Stromal cell of bone marrow (primary cell): ENCODE measurements around the gene RAD21L1.
"Not testable (repeated sequence)": the region's sequence is repeated elsewhere in the genome, so short reads cannot be mapped to it uniquely, and the experiment has no call there.

Source experiments
- DNase-seq: peaks from one replicate; pipeline ENCODE4 v3.0.0-alpha.2; 2012; ENCODE audit warnings: low read depth

RAD21L1 gene

DNA sequence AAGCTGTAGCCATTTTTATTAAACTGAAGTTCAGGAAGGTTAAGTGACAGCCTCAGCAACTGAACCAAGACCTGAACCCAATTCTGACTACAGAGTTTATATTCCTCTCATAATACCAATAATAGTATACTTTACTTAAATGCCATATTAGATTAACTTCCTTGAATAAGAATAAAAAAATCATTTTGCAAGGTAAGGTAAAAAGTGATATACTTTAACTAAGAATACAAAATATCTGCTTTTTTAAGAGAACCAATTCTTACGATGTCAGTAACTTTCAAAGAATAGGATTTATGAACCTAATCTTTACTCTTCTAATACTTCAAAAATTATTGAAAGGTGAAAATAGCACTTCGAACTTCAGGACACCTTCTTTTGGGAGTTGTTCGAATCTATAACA lies 3.7 kb downstream of the RAD21L1 start:
- DNase-seq = no peak

DNA sequence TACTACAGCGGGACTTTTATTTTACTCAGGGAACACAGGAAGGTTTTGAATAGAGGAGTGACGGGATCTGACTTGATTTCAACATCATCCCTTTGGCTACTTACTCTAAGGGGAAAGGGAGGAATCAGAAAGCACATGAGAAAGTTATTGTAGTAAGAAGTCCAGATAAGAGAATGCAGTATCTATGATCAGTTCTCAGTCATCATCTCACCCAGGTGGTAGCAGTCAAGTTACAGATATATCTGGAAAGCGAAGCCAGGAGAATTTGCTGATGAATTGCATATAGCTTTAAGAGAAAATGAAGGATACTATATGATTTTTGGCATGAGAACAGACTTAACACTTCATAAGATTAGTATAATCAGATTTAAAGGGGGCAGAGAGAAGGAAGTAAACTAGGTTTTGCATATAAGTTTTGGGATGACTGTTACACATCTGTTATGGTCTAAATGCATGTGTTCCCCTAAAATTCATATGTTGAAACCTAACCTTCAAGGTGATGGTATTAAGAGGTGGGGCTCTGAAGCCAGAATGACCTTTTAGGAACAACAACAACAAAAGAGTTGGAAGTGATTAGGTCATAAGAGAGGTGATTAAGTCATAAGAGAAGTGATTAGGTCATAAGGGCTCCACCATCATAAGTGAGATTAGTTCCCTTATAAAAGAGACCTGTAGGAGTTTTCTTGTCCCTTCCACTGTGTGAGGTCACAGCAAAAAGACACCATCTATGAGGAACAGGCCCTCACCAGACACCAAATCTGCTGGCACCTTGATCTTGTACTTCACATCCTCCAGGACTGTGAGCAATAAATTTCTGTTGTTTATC lies 6.7 kb downstream of the RAD21L1 start:
- no peak for DNase-seq

DNA sequence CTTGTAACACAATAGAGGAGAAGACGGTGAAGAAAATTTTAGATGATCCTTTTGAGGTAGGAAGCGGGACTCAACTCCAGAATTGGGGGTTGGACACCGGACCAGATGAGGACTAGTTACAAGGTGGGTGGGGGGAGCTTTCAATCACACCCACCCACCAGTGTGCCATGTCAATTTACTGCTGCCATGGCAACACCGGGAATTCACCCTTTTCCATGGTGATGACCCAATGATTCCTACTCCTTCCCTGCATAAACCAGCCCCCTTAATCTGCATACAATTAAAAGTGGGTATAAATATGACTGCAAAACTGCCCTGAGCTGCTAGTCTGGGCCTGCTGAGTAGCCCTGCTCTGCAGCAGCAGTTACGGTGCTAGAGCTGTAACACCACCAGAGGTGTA lies 14.7 kb downstream of the RAD21L1 start:
- DNase-seq = no peak

DNA sequence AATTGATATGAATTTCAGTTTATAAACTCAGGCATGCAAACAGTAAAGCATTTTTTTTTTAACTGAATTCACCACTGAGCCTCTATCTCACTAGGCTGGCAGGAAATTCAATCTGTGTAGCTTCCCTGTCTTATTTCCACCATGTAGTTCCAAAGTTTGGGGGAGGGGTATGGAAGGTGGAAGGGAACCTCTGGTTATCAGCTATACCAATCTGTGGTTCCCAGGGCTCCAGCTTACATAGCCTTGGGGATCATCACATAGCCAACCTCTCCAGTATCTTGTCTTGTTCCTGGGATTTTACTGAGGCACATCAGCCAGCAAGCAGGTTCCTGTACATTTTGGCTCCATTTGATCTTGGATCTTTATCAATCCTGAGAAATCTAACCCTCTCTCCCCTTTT lies 15.6 kb downstream of the RAD21L1 start:
- DNase-seq = no peak

DNA sequence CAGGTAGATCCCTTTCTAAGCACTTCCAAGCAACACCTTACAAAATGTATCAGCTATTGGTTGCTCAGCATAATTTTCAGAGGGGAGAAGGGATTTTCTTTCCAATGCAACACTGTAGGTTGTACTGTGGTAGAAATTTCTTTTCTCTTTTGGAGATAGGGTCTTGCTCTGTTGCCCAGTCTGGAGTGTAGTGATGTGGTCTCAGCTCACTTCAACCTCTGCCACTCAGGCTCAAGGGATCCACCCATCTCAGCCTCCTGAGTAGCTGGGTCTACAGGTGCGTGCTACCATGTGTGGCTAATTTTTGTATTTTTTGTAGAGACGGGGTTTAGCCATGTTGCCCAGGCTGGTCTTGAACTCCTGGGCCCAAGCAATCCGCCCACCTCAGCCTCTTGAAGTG lies 16.3 kb downstream of the RAD21L1 start:
- no peak for DNase-seq

DNA sequence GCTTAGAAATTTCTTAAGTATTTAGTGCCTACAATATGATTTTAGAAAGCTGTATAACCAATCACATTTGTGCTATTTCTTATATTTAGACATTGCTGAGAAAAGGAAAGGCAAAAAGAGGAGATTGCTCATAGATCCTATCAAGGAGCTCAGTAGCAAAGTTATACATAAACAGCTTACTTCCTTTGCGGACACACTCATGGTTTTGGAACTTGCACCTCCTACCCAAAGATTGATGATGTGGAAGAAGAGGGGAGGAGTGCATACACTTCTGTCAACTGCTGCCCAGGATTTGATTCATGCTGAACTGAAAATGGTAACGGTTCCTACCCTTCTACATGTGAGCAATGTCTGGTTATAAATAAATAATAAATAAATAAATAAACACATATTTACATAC lies 16.7 kb downstream of the RAD21L1 start:
- DNase-seq = peak; percentile 44

DNA sequence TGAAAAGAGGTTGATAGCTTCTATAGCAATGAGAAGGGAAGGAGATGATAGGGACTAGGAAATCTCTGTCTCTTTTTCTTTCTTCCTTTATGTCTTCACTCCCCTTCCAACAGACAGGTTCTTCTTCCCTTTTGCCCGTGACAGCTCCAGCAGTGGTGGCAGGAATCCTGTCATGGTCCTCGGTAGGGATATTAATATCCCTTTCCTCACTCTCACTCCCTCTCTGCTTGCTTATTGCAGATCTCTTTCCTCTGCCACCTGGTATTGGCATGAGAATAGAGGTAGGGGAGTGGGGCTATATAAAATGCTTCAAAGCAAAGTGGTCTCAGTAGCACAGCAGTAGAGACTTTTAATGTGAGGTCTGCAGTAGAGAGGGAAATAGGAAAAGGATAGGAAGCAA lies 19.7 kb downstream of the RAD21L1 start:
- DNase-seq = no peak

DNA sequence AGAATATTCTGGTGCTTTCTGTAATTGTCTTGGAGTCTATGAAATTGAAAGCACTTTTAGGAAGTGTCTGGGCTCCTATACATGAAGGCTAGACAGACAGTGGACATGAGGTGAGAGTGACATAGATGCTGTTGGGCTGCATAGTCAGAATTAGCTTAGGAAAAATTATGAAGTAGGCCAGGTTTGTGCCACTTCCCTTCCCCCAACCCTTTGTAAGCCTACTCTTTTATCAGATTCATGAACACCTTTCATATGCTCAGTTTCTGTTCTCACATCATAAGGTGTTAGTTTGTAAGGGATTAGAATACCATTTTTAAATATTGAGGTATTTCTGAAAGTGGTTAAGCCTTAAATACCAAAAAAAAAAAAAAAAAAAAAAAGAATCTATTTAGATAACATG lies 21.8 kb downstream of the RAD21L1 start:
- no peak for DNase-seq

DNA sequence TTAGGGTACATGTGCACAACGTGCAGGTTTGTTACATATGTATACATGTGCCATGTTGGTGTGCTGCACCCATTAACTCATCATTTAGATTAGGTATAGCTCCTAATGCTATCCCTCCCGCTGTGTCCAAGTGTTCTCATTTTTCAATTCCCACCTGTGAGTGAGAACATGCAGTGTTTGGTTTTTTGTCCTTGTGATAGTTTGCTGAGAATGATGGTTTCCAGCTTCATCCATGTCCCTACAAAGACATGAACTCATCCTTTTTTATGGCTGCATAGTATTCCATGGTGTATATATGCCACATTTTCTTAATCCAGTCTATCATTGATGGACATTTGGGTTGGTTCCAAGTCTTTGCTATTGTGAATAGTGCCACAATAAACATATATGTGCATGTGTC lies 24.4 kb downstream of the RAD21L1 start:
- not testable (repeated sequence) for DNase-seq

DNA sequence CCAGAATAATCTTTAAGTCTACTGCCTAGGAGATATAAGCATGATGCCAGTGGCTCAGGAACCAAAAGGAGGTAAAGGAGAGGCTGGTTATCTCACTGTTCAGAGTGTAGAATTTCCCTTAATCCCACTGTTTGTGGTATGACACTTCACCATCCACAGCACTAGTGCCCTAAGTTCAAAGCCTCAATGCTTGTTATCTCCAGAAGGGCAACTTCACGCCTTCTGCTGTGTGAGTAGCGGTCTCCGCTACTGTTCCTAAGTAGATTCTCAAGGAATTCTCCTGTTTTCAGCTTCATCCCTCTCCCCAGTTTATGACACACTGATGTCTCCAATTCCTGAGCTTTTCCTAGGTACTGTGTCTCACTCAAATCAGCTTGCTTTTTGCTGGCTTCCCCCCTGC lies 26.6 kb downstream of the RAD21L1 start:
- DNase-seq = no peak

DNA sequence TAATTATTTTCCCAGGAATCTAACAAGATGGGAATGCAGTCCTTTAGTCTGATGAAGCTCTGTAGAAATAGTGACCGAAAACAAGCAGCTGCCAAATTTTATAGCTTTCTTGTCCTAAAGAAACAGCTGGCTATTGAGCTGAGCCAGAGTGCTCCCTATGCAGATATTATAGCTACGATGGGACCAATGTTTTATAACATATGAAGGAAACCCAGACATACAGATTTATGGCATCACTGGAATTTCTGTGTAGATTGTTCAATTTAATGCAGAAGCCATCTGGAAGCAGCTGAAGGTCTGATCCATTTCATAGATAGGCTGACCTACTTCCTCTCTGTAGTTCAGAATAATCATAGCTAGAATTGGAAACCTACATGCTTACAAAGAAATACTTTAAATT lies 28.4 kb downstream of the RAD21L1 start:
- DNase-seq = no peak

DNA sequence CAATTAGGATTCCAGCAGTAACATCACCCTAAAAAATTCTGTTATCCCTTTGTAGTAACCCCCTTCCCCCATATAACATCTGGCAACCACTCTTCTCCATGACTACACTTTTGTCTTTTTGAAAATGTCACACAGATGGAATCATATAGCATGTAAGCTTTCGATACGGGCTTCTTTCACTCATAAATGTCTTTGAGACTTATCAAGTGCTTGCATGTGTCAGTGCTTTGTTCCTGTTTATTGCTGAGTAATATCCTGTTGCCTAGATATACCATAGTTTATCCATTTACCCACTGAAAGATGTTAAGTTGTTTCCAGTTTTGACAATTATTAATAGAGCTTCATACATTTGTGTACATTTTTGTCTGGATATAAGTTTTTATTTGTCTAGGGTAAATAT lies 29.8 kb downstream of the RAD21L1 start:
- DNase-seq = no peak

DNA sequence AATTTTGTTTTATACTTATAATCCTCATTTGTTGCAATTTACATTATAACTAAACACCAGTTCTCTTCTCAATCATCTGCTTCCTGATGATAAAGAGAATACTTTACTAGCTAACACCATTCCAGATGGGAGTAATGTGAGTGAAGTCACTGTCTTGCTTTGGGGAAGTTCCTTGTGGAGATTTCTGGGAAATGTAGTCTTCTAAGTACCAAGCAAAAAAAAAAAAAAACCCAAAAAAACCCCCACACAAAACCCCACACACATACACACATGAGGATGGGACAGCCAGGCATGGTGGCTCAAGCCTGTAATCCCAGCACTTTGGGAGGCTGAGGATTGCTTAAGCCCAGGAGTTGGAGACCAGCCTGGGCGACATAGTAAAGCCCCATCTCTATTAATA lies 38.0 kb downstream of the RAD21L1 start:
- no peak for DNase-seq

DNA sequence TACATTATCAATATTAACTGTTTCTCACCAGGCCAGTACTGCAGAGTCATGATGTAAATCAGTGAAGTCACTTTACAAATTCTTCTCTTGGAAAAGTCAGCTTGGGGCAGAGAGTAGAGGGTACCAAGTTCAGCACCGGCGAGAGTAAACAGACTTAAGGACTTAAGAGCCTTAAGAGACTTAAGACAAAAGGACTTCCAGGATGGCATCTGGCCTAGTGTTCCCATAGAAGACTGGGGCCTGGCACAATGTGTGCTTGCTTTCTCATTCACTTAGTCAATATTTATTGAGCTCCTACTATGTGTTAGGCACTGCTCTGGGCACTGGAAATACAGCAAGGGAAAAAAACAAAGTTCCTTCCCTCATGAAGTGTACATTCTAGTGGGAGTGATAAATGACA lies 38.9 kb downstream of the RAD21L1 start:
- no peak for DNase-seq

DNA sequence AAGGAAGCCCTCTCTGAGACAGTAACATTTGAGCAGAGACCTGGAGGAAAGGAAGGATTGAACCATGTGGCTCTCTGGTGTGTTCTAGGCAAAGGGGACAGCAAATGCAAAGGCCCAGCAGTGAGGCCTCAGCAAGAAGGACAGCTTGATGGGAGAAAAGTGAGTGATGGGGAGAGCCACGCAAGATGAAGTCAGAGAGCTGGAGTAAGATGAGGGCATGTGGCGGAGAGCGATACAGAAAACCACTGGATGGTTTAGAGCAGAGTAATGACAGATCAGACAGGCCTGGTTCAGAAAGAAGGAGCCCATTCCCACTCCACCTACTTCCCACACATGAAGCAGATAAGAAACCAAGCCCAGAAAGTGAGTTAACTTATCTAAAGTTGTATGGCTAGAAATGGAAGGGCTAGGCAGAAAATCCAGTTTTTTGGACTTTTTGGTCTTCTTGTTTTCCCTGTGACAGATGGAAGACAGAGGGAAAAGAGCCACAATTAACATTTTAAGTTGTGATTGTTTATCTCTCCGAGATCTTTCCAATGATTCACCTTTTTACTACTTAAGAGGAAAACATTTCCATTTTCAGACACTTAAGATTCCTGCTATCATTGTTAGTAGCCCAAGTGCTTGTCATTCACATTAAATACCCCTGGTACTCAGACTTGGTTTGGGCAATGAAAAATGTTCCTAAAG lies 39.5 kb downstream of the RAD21L1 start:
- no peak for DNase-seq

DNA sequence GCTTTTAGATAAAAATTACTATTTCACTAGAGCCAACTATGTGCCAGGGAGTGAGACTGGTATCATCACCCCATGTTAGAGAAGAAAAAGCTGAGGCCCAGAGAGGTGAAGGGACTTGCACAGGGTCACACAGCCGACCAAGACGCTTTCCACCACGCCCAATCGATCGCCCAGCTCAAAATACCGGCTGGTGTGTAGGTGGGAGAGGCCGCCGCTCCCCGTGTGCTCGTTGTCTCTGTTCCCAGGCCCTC lies 40.0 kb downstream of the RAD21L1 start:
- DNase-seq = no peak

DNA sequence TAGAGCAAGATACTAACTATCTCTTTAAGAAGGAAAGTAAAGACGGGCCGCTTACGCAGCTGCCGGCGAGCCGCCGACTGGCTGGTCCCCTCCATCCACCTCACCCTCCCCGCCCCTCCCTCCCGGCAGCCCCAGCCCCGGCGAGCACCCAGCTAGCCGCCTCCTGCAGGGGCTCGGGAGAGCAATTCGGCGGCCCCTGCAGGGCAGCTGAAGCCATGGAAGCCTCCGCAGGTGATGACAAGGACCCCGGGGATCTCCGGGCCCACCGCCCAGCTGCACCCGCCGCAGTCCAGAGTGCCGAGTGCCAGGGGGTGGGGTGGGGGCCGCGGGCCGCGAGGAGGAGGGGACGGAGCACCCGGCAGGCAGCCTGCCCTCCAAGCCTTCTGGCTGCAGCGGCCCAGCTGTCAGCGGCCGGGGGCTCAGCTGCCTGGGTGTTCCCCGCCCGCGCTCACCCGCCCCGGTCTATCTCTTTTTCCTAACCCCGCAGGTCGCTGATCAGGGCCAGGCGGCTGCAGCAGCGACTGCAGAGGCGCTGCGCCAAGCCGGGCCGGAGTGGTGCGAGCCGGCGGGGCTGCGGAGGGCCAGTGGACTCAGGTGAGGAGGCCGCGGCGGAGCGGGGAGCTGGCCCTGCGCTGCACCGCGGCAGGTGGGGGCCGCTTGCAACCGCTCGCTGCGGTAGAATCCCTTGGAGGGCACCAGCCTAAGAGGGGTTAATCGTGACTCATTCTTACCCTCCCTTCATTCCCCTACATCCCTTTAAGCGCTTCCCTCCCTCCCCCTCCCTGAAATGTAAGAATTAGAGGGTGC lies 40.5 kb downstream of the RAD21L1 start, which contains the start of gene SNPH:
Gene SNPH (plus strand): TSS at position 128 of the 807 bp plus-strand sequence. CDS start 29,946 bp downstream, outside the sequence.
- peak; percentile 57 for DNase-seq

DNA sequence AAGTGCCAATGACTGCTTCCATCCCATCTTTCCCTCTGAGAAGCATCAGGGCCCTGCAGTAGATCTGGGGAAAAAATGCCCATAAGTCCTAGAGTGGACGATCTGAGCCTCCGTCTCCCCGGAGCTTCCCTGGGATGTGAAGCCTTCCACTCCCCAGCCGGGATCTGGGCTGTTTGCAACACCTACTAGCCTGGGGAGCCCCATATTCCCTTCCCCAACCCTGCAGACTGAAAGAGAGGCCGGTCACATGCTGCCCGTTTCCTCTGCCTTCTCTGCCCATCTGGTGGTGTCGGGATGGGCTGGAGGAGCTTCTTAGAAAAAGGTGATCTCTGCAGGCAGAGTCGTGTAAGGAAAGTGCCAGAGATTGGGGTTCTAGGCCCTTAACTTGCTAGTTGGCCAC lies 41.3 kb downstream of the RAD21L1 start:
- no peak for DNase-seq

DNA sequence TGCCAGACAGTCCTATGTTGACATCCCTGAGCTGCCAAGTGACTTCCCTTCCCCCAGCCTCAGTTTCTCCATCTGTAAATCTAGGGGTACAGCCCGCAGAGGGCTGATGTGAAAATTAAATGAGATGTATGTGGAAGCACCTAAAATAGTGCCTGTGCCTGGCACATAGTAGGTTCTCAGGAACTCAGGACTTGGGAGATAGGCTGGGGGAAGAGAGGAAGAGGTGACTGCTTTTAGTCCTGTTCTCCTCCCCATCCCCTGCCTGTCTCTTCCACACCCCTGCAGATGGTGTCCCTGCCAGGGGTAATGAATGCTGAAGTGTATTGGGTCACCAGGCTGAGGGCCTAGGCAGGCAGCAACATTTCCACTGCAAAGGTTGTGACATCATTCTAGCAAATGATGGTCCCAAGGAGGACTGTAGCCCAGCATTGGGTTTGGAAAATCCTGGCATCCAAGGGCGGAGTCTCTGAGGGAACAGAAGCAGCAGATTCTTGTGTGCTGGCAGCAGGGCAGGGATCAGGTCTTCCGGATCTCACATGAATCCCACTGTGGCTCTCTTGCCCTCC lies 42.0 kb downstream of the RAD21L1 start:
- DNase-seq = no peak

DNA sequence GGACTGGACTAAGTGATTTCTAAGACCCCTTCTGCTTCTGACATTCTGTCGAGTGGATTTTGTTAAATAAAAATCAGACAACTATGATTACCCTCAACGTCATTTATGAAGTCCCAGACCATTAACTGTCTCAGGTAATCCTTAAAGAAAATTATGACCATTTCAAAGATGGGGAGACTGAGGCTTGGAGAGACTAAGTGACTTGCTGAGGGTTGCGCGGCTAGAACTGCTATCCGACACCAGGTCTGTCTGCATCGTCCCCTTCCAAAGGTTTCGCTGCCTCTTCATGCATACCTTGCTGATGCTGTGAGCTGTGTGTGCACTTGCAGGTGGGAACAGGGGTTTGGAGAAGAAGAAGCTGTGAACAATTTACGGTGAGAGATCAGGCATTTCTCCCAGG lies 43.4 kb downstream of the RAD21L1 start:
- no peak for DNase-seq

DNA sequence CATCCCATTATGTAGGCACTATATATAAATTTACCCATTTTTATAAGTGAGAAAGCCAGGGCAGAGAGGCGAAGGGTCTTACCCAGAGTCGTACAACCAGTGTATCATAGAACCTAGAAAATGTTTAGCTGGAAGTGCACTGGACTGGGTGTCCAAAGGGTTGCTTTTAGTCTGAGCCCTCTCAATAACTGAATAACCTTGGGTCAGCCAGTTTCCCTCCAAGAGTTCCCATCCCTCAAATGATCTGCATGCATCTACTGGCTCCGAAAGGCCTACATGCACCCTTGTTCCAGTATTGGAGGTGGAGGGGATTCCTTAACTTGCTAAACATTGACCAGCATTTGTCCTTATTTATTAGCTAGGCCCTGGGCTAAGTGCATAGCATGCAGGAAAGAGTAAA lies 44.0 kb downstream of the RAD21L1 start:
- DNase-seq = no peak

DNA sequence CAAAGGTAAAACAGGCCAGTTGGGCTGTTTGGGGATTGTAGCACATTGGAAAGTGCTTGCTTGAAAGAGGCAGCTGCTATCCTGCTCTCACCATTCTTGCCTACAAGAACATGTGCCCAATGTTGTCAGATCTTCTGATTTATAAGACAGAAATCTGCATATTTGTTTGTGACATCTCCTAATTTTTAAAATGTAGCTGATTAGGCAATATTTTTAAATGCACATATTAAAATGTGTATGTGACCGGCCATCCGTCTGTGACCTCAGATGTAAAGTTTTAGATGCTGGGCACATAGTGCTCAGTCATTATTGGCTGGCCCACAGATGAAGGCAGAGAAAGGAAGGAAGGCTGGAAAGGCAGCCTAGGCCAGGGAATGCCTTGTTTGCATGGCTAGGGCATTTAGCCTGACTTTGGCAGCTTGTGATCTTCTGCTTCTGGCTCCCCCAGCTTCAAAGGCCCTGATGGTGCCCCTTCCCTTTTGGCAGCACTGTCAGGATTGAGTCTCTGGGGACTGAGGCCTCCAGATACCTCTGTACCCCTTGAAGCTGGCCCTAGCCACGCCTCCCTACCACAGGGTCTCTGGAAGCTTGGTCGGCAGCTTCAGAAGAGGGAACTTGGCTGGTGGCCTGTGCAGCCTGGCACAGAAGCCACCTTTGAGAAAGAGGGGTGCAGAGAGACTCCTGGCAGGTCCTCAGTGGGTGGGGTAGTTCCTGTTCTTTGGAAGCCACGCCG lies 46.7 kb downstream of the RAD21L1 start:
- DNase-seq = no peak
